Kidney epithelial cell (primary cell): ENCODE data around the gene H2AZ2. TPM values are rescaled to one million over a fixed set of nuclear protein-coding genes. Genes with fewer than 3 reads are reported as not detected.
A peak's percentile ranks its signal among the peaks of the same experiment; 100 is the strongest.

ENCODE experiments used
- DNase-seq: peaks from one replicate; pipeline ENCODE4 v3.0.0-alpha.2; 2010; ENCODE audit warnings: low read depth
- H3K27me3 ChIP-seq: 2 replicates; pipeline ENCODE4 v1.6.0; 2011; ENCODE audit warnings: low read length; ENCODE audit not compliant: control insufficient read depth, insufficient read depth
- H3K36me3 ChIP-seq: 2 replicates; pipeline ENCODE4 v1.5.1; 2011; ENCODE audit warnings: low read length; ENCODE audit not compliant: control insufficient read depth, insufficient read depth
- H3K4me3 ChIP-seq: 2 replicates; pipeline ENCODE4 v1.5.1; 2011; ENCODE audit warnings: low read depth, mild to moderate bottlenecking, control low read depth, low read length
- total RNA-seq: library from RNA; depleted of rRNA; stranded (reverse); fragments of >200 nt; gene quantifications from 2 replicates; pipeline ENCODE4 v1.2.3, GENCODE V29; 2015
- TF ChIP-seq, protein P1 (sequence below): IDR thresholded peaks from 2 replicates; pipeline ENCODE4 v1.5.1; 2011; ENCODE audit warnings: mild to moderate bottlenecking, moderate library complexity, low read length, control low read depth, inconsistent platforms; ENCODE audit not compliant: insufficient read depth, poor library complexity, severe bottlenecking

Gene H2AZ2
- total RNA-seq, 1 donor from 2014 or later, result 148 TPM

DNA sequence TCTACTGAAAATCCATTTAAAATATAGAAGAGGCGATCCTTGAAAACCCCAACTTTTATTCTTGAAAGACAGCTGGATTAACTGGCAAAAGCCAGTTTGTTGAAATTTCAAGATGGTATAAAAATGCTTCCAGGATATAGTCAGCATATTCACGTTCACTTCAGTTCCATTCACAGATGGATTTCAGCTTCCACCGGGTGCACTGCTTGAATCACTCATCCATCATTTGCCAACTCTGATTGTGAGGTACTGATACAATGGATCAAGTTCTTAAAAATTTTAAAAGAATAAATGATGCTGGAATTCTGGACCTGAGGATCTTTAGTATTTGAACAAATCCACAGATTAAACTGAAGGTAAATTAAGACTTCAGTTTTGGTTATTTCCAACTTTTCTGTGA lies 35.0 kb upstream of the H2AZ2 start:
- TF ChIP-seq, protein P1, sequence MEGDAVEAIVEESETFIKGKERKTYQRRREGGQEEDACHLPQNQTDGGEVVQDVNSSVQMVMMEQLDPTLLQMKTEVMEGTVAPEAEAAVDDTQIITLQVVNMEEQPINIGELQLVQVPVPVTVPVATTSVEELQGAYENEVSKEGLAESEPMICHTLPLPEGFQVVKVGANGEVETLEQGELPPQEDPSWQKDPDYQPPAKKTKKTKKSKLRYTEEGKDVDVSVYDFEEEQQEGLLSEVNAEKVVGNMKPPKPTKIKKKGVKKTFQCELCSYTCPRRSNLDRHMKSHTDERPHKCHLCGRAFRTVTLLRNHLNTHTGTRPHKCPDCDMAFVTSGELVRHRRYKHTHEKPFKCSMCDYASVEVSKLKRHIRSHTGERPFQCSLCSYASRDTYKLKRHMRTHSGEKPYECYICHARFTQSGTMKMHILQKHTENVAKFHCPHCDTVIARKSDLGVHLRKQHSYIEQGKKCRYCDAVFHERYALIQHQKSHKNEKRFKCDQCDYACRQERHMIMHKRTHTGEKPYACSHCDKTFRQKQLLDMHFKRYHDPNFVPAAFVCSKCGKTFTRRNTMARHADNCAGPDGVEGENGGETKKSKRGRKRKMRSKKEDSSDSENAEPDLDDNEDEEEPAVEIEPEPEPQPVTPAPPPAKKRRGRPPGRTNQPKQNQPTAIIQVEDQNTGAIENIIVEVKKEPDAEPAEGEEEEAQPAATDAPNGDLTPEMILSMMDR, result no peak
- Histone ChIP-seq H3K36me3 (peaks cover 2% of the 10 kb centered on the region), H3K4me3 (peak overlapping the region; percentile 30), H3K27me3 (no peaks in the 10 kb centered on the region)
- DNase-seq, result no peak

DNA sequence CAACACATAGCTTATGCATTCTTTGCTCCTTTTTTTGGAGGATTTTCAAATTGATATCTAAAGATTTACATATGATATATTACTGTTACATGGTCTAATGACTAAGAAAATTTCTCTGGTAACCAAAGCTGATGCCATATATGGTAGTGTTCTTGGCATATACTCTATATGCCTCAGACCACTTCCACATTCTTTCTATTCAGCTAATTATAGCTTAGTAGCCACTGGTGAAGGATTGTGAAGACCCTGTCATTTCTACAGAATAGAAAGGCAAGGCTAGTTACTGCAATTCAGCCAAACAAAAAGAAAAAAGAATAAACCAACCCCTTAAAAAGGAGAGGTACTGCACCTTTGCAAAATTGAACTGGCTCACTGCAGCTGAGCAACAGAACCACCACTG lies 33.7 kb upstream of the H2AZ2 start:
- TF ChIP-seq, protein P1, result no peak
- H3K4me3 ChIP-seq, result peak overlapping the region; percentile 21
- H3K36me3 ChIP-seq, result peaks cover 2% of the 10 kb centered on the region
- DNase-seq, result no peak
- H3K27me3 ChIP-seq, result no peaks in the 10 kb centered on the region

DNA sequence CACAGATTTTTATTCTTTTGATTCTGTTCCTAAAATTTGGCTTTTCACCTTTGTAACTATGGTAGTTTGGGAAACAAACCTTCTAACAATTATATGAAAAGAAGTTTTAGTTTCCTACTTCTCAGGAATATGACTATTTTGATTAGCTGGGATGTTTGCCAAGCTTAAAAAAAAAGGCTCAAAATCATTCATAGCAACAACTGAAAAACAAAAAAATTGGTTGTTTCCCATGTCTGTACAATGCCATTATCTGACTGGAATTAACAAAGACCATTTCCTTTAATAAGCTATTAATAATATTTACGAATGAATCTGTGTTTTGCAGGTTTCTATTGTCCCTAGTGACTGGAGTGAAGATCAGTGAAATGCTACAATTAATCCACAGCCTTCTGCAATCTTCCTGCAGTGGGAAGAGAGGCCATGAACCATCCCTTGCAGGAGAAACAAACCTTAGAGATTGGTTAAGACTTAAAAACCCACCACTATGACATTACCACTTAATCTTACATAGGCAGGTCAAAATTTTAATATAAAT lies 33.2 kb upstream of the H2AZ2 start:
- TF ChIP-seq, protein P1, result no peak

DNA sequence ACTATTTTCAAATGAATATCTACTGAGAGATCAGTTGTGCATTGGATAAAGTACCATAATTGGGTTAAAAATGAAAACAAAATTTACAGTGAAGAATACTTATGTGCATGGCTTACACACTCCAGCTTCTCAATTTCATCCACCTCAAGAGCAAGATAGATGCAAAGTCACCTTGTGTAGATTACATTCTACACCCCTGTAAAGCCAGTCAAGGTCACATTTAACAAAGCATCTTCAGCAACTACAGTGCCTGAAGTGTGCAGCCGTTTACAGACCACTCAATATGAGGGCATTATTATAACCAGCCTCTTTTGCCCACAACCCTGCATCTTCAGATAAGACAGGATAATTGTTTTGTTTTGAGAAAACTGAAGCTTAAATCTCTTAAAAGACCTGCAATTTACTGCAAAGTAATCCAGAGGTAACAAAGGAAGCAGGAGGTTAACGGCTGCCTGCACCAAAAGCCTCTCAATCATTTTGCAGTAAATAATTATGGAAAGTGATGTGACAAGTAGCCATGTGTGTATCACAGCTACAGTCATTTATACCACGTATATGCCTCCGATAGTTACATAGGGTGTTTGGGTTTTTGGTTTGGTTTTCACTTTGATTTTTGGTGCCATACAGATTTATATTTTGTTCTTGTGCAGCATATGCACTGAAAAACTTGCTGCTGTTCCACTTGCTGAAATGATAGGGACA lies 32.6 kb upstream of the H2AZ2 start:
- TF ChIP-seq, protein P1, result no peak
- H3K36me3 ChIP-seq, result peaks cover 2% of the 10 kb centered on the region
- DNase-seq, result no peak
- no peak overlapping the region for H3K4me3 ChIP-seq
- no peaks in the 10 kb centered on the region for H3K27me3 ChIP-seq

More for the DNA sequence above, 33.2 kb upstream of the H2AZ2 start:
- DNase-seq, result no peak
- H3K27me3 ChIP-seq, result no peaks in the 10 kb centered on the region
- H3K36me3 ChIP-seq, result peaks cover 2% of the 10 kb centered on the region
- peak overlapping the region; percentile 8 for H3K4me3 ChIP-seq

DNA sequence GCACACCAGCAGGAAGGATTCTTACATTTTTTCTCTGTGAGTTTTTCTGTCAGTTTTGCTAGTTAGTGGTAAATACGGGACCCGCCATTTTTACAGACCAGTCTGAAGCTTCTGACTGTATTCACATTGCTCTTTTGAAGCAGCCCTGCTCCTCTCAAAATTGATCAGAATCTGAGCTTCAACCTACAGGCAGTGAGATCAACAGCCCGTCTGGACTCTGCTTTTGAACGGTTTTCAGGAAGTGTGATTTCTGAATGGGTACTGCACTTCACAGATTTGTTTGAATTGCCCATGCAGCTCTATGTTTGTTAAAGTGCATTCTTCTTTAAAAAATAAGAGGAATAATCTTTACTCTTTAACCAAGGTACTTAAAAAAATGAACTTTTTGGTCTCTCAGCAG lies 28.5 kb upstream of the H2AZ2 start:
- no peaks in the 10 kb centered on the region for H3K36me3 ChIP-seq
- H3K27me3 ChIP-seq, result no peaks in the 10 kb centered on the region
- TF ChIP-seq, protein P1, result no peak

DNA sequence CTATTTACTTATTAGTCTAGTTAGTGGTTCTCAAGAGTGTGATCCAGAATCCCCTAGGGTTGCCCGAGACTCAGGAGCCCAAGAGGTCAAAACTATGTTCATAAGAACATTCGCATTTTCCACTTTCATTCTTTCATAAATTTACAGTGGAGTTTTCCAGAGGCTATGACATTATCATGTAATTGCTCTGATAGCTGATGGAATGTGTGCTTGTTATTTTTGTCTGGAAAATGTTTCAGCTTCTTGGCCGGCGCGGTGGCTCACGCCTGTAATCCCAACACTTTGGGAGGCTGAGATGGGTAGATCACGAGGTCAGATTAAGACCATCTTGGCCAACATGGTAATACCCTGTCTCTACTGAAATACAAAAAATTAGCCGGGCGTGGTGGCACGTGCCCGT lies 27.4 kb upstream of the H2AZ2 start:
- Histone ChIP-seq H3K27me3 (no peaks in the 10 kb centered on the region), H3K36me3 (no peaks in the 10 kb centered on the region), H3K4me3 (no peak overlapping the region)
- DNase-seq, result no peak
- TF ChIP-seq, protein P1, result no peak

More for the DNA sequence above, 28.5 kb upstream of the H2AZ2 start:
- DNase-seq, result no peak
- no peak overlapping the region for H3K4me3 ChIP-seq
